Fibroblast of pulmonary artery (primary cell): ENCODE measurements around the gene LSM14B.

Experiments used
- DNase-seq: peaks from one replicate; pipeline ENCODE4 v3.0.0-alpha.2; 2010; ENCODE audit warnings: low read depth
- H3K4me3 ChIP-seq: replicated peaks from 2 replicates; pipeline ENCODE4 v1.5.1; 2011; ENCODE audit warnings: low read depth, mild to moderate bottlenecking, control low read depth, low read length, moderate library complexity
- TF ChIP-seq, protein P1 (sequence below): IDR thresholded peaks from 2 replicates; pipeline ENCODE4 v1.5.1; 2011; ENCODE audit warnings: mild to moderate bottlenecking, control low read depth, low read length, inconsistent platforms; ENCODE audit errors: missing control alignments

Gene LSM14B

DNA sequence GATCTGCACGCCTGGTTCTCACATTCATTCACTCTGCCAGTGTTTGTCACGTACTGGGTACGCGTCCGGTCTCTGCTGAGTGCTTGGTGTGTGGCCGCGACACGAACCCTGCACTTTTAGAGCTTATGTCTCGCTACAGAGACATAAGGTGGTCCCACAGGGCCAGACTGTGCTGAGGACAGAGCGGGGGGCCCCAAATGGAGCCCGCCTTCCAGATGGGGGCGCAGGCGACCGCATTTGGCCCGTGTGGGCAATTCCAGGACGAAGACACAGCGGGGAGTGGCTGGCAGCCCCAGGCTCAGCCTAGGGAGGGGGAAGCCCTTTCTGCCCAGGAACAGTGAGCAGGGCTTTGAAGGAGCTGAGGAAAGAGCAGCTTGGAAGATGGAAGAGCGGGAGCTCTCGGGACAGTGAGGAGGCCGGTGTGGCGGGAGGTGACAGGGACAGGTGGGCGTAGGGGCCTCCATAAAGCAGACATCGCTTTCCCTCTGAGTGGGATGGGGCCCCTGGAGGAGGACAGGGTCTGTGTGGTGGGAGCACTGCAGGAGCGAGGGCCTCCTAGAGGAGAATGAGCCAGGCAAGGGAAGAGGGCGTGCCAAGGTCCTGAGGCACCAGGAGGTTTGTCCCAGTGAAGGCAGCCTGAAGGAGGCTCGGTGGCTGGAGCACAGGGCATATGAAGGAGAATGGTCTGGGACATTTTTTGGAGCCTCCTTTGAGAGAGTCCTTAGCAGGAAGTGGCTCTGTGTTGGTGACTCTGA lies 52.8 kb downstream of the LSM14B start:
- TF ChIP-seq, protein P1, sequence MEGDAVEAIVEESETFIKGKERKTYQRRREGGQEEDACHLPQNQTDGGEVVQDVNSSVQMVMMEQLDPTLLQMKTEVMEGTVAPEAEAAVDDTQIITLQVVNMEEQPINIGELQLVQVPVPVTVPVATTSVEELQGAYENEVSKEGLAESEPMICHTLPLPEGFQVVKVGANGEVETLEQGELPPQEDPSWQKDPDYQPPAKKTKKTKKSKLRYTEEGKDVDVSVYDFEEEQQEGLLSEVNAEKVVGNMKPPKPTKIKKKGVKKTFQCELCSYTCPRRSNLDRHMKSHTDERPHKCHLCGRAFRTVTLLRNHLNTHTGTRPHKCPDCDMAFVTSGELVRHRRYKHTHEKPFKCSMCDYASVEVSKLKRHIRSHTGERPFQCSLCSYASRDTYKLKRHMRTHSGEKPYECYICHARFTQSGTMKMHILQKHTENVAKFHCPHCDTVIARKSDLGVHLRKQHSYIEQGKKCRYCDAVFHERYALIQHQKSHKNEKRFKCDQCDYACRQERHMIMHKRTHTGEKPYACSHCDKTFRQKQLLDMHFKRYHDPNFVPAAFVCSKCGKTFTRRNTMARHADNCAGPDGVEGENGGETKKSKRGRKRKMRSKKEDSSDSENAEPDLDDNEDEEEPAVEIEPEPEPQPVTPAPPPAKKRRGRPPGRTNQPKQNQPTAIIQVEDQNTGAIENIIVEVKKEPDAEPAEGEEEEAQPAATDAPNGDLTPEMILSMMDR = no peak
- no peak for DNase-seq
- H3K4me3 ChIP-seq = no peak overlapping the region

DNA sequence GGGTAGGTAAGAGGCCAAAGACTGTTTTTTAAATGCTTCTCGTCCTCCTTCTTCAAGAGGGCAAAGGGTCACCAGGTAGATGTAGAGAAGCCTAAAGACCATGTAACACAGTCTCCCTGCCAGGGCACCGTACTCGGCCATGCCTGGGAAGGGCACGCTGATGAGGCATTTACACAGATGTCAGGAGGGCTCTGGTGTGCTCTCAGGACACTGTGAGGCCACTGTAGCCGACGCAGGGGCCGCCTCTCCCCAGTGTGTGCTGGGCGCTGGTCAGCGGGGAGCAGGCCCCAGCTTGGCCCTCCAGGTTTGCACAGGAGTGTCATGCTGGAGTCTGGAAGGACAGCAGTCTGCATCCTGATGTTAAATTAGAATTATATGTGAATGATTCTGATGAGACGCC lies 53.4 kb downstream of the LSM14B start:
- no peak for DNase-seq
- no peak overlapping the region for H3K4me3 ChIP-seq
- TF ChIP-seq, protein P1 = no peak

DNA sequence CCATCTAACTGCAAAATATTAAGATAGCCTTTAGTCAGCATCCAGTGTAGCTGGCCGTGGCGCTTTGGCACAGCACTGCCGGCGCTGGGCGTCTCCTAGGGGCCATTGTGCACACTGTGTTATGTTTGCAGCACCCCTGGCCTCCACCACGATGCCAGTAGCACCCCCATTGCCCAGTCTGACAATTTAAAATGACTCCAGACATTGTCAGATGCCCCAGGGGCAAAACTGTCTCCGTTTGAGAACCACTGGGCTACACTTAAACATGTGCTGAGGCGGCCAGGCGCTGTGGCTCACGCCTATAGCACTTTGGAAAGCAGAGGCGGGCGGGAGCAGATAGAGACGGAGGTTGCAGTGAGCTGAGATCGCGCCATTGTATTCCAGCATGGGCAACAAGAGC lies 54.6 kb downstream of the LSM14B start:
- TF ChIP-seq, protein P1 = no peak
- DNase-seq = no peak
- no peak overlapping the region for H3K4me3 ChIP-seq

DNA sequence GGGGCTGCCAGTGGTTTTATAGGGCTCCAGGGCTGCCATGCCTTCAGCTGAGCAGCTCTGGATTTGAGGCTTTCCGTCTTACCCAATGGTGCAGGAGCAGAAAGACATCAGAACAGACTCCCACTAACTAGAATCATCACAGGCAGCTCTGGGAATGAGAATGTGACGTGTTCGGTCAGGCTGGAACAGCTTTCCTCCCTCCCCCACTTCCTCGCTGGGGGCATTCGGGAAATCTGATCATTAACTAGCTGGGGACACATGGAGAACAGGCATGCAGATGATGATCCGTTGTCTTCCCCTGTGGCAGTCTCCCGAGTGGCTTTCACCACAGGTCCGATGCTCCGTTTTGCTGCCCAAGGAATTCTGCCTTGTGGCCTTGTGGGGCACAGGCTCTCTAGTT lies 55.0 kb downstream of the LSM14B start:
- no peak for DNase-seq
- TF ChIP-seq, protein P1 = no peak
- no peak overlapping the region for H3K4me3 ChIP-seq

DNA sequence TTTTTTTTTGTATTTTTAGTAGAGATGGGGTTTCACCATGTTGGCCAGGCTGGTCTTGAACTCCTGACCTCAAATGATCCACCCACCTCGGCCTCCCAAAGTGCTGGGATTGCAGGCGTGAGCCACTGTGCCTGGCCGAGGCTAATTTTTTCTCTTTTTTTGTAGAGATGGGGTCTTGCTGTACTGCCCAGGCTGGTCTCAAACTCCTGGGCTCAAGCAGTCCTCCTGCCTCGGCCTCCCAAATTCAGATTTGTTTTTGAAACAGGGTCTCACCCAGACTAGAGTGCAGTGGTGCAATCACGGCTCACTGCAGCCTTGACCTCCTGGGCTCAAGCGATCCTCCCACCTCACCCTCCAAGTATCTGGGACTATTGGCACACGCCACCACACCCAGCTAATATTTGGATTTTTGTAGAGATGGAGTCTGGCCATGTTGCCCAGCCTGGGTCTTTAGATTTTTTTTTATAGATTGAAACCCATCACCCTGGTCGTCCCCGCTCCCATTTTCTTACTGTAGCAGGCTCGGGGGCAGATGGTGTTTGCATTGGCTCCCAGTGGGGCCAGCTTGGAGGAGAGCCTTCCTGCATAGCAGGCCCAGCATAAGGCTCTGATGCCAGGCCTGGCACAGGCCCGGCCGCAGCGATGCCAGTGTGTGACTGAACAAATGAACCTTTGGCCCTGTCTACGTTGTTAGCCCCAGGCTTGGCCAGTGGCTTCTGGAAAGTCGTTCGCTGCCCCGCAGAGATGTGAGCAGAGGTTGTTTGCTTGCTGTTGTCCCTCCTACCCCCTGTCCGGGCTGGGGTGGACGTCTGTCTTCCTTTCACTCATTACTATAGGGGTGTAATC lies 56.3 kb downstream of the LSM14B start:
- H3K4me3 ChIP-seq = no peak overlapping the region
- no peak for DNase-seq
- TF ChIP-seq, protein P1 = no peak

DNA sequence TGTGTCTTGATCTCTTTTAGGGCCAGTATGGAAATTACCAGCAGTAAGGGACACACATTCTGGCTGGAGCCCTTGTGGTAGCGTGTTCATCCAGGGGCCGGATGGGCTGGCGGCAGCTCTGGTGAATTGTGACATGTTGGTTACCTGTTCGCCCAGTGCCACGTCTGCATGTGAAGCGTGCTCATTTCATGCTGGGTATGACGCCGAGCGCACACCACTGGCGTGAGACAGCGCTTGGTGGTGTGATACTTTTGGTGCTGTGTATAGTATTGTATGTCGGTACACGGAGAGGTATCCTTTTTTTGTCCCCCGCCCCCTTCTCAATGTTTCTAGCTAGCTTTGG lies 56.9 kb downstream of the LSM14B start:
- TF ChIP-seq, protein P1 = no peak
- no peak for DNase-seq
- H3K4me3 ChIP-seq = no peak overlapping the region
